K562 (cell line): ENCODE results near the gene FBXO36. TPM values are rescaled to one million over a fixed set of nuclear protein-coding genes. Genes with fewer than 3 reads are reported as not detected.

Experiments used
- ATAC-seq: fragments of 200-7000 bp; cut with Tn5 transposase; 3 replicates; pipeline ENCODE4 v1.9.1; 2020; ENCODE audit warnings: moderate library complexity
- BruUV-seq: library from RNA; stranded (reverse); fragments of 400-500 nt; replicated peaks from 2 replicates; lab custom pipeline; 2021; lab: Mats Ljungman, UMichigan
- CTCF ChIA-PET: fragments of 300-600 bp; formaldehyde crosslinking; extraction: SDS; loops from one replicate; lab custom pipeline; 2021; ENCODE audit warnings: low intra/inter-chr PET ratio; lab: Yijun Ruan, JAX
- POLR2A ChIA-PET: fragments of 300-600, 350-650 bp; sonication (Branson Sonifier 250); formaldehyde crosslinking; extraction: SDS; loops from one replicate; lab custom pipeline; 2021; ENCODE audit warnings: antibody characterized with exemption, inconsistent platforms; lab: Yijun Ruan, JAX
- DNase-seq, 4 experiments: peaks; one replicate each; pipeline versions ENCODE4 v3.0.0 to v3.0.0-alpha.2; 2011 to 2018; ENCODE audit warnings: low spot score in 3 of 4, mixed read lengths in 3 of 4; ENCODE audit errors: extremely low read depth in 1 of 4
- FAIRE-seq: peaks from 2 replicates; lab custom pipeline; 2011; peaks lifted over from hg19 to GRCh38; lab: Jason Lieb, UNC
- H2AFZ ChIP-seq: 2 replicates; pipeline ENCODE4 v1.6.0; 2011; ENCODE audit warnings: low read depth, low read length, control low read depth, inconsistent platforms
- H3K27ac ChIP-seq: fragments of 200-600 bp; 3 replicates; pipeline ENCODE4 v1.8.0; 2011; ENCODE audit warnings: low read depth, mild to moderate bottlenecking, control low read depth, inconsistent platforms, low read length, moderate library complexity, mixed read lengths; ENCODE audit errors: extremely low read depth
- H3K27me3 ChIP-seq, 2 experiments: fragments of 300-600 bp in 1 of 2; 2 replicates in 1 of 2; 3 replicates in 1 of 2; pipeline versions ENCODE4 v1.6.0 to v1.8.0; 2011; ENCODE audit warnings: inconsistent platforms in 2 of 2, low read length in 2 of 2, mild to moderate bottlenecking in 1 of 2, mixed read lengths in 1 of 2, moderate library complexity in 1 of 2; ENCODE audit not compliant: control insufficient read depth in 2 of 2, insufficient read depth in 2 of 2
- H3K36me3 ChIP-seq: fragments of 300-600 bp; 3 replicates; pipeline ENCODE4 v1.8.0; 2011; ENCODE audit warnings: mild to moderate bottlenecking, low read length, inconsistent platforms; ENCODE audit not compliant: control insufficient read depth, insufficient read depth
- H3K4me1 ChIP-seq, 2 experiments: fragments of 200-600 bp in 1 of 2; replicated peaks in 1 of 2; 2 replicates in 1 of 2; 3 replicates in 1 of 2; pipeline versions ENCODE4 v1.5.1 to v1.8.0; 2011; ENCODE audit warnings: inconsistent platforms in 2 of 2, low read length in 2 of 2, mild to moderate bottlenecking in 1 of 2, mixed read lengths in 1 of 2, moderate library complexity in 1 of 2; ENCODE audit not compliant: control insufficient read depth in 2 of 2, insufficient read depth in 2 of 2
- H3K4me2 ChIP-seq: 2 replicates; pipeline ENCODE4 v1.6.1; 2011; ENCODE audit warnings: low read length, control low read depth, inconsistent platforms, mixed read lengths; ENCODE audit not compliant: insufficient read depth
- H3K4me3 ChIP-seq: fragments of 200-600 bp; sonication (generic), shearing (Covaris generic); 2 replicates; pipeline ENCODE4 v1.5.1; 2016; ENCODE audit warnings: control low read depth, inconsistent platforms
- H3K79me2 ChIP-seq: fragments of 200-600 bp; 3 replicates; pipeline ENCODE4 v1.8.0; 2011; ENCODE audit warnings: low read length, inconsistent platforms; ENCODE audit not compliant: control insufficient read depth, insufficient read depth
- H3K9ac ChIP-seq, 2 experiments: 2 replicates each; pipeline versions ENCODE4 v1.6.0 to v1.6.1; 2011; ENCODE audit warnings: low read depth in 2 of 2, low read length in 2 of 2, control low read depth in 1 of 2, inconsistent platforms in 1 of 2, mild to moderate bottlenecking in 1 of 2, mixed read lengths in 1 of 2; ENCODE audit not compliant: insufficient read depth in 1 of 2
- H3K9me1 ChIP-seq: one replicate; pipeline ENCODE4 v1.6.0; 2011; ENCODE audit warnings: inconsistent platforms, mild to moderate bottlenecking, low read length, moderate library complexity; ENCODE audit not compliant: control insufficient read depth, insufficient read depth
- H3K9me3 ChIP-seq: replicated peaks from 2 replicates; pipeline ENCODE4 v1.5.1; 2011; ENCODE audit warnings: low read depth, low read length, inconsistent platforms; ENCODE audit not compliant: control insufficient read depth, insufficient read depth
- H4K20me1 ChIP-seq: replicated peaks from 2 replicates; pipeline ENCODE4 v1.6.1; 2011; ENCODE audit warnings: low read length, inconsistent platforms, mixed read lengths; ENCODE audit not compliant: control insufficient read depth, insufficient read depth
- CCNT2 ChIP-seq: IDR thresholded peaks from 2 replicates; pipeline ENCODE4 v1.6.1; 2011; ENCODE audit warnings: borderline replicate concordance, low read depth, mild to moderate bottlenecking, moderate library complexity, mixed read lengths, low read length; ENCODE audit not compliant: insufficient read length; ENCODE audit errors: extremely low read depth
- FOXJ3 ChIP-seq: sonication (generic); formaldehyde crosslinking; IDR thresholded peaks from 2 replicates; pipeline ENCODE4 v1.4.0; 2020; ENCODE audit warnings: mild to moderate bottlenecking, missing genetic modification reagents
- NKRF ChIP-seq: fragments of 450-650 bp; IDR thresholded peaks from 2 replicates; pipeline ENCODE4 v1.6.1; 2016; ENCODE audit warnings: borderline replicate concordance
- PKNOX1 ChIP-seq: fragments of 450-650 bp; IDR thresholded peaks from 2 replicates; pipeline ENCODE4 v1.6.1; 2016
- RBM34 ChIP-seq: fragments of 200-400 bp; formaldehyde crosslinking; IDR thresholded peaks from 2 replicates; pipeline ENCODE4 v1.6.1; 2018; ENCODE audit warnings: low read length, borderline replicate concordance; ENCODE audit not compliant: insufficient read depth
- TCF7L2 ChIP-seq: fragments of 150-350 bp; IDR thresholded peaks from 2 replicates; pipeline ENCODE4 v1.6.1; 2016; ENCODE audit warnings: low read depth, mild to moderate bottlenecking, low read length, moderate library complexity
- TEAD1 ChIP-seq, 2 experiments: fragments of 450-650 bp in 1 of 2; sonication (generic) in 1 of 2; formaldehyde crosslinking; IDR thresholded peaks; 2 replicates each; pipeline versions ENCODE4 v1.4.0 to v1.8.0; 2020 to 2022; ENCODE audit warnings: mild to moderate bottlenecking in 2 of 2, missing genetic modification reagents in 1 of 2
- TFAP4 ChIP-seq: sonication (generic); formaldehyde crosslinking; IDR thresholded peaks from 2 replicates; pipeline ENCODE4 v1.8.0; 2022; ENCODE audit warnings: missing genetic modification reagents, mild to moderate bottlenecking, moderate library complexity, borderline replicate concordance
- THAP7 ChIP-seq: fragments of 250-450 bp; sonication (Bioruptor Pico); IDR thresholded peaks from 2 replicates; pipeline ENCODE4 v1.5.0; 2021
- ZNF583 ChIP-seq: fragments of 250-450 bp; sonication (Bioruptor Pico); IDR thresholded peaks from 2 replicates; pipeline ENCODE4 v1.4.0; 2020
- WGBS: fragments of 100-300 bp; shearing (Covaris generic); methylation state at CpG from one replicate; pipeline ENCODE4 v1.1.6; 2016; ENCODE audit warnings: low coverage, mixed read lengths; ENCODE audit not compliant: insufficient coverage; ENCODE audit errors: missing lambda C conversion rate; 5-methylcytosine and 5-hydroxymethylcytosine counted together
- in situ Hi-C: fragments of 300-500 bp; cut with MboI; formaldehyde crosslinking; loops from 4 replicates; pipeline ENCODE4 v1.15.0; 2018; ENCODE audit warnings: inconsistent platforms, mixed read lengths
- intact Hi-C: fragments of 100-400 bp; cut with micrococcal nuclease; formaldehyde crosslinking; loops from 2 replicates; pipeline ENCODE4 v1.14.2; 2022
- polyA plus RNA-seq, 8 experiments: library from polyadenylated mRNA; depleted of rRNA in 4 of 8; stranded (reverse) in 5 of 8; unstranded in 3 of 8; fragments of >200 nt; fragmentation: Nextera tagmentation in 2 of 8; fragmentation: Illumina TruSeq in 1 of 8; extraction: Ambion mirVana in 2 of 8; extraction: Trizol in 1 of 8; gene quantifications; 2 replicates each; pipeline versions ENCODE4 v1.2.1 to v1.2.3, GENCODE V29; 2011 to 2014; ENCODE audit warnings: inconsistent platforms in 1 of 8, missing spikeins in 1 of 8
- total RNA-seq, 7 experiments: library from RNA; depleted of rRNA in 6 of 7; stranded (reverse); fragments of >200 nt in 6 of 7; fragmentation: Illumina TruSeq in 2 of 7; extraction: Trizol in 2 of 7; gene quantifications; 2 replicates each; pipeline versions ENCODE4 v1.2.1 to v1.2.3, GENCODE V29; 2011 to 2021; ENCODE audit warnings: low replicate concordance in 1 of 7

The FBXO36 gene
- total and polyA plus RNA-seq, 9 of the 15 experiments (the other 6 are each of a cell fraction or from before 2014, with no cell fraction given): 0.40 to 0.91 (median 0.58) TPM

GRCh38 chr2:230052299-230052698, 130.0 kb downstream of the FBXO36 start:
- H3K79me2 ChIP-seq: no peaks in the 10 kb centered on the region
- ATAC-seq (no peak), DNase-seq (no peak)
- no peak overlapping the region for H2AFZ ChIP-seq
- no peak for TF ChIP-seq RBM34
- TF ChIP-seq CCNT2: no peak
- TF ChIP-seq ZNF583 (CRISPR knock-in tag): no peak
- no peak for TF ChIP-seq PKNOX1
- no peak for TF ChIP-seq TEAD1 (CRISPR knock-in tag; IDR thresholded peaks at IDR 0.05)
- no peak for TF ChIP-seq NKRF
- TF ChIP-seq TCF7L2: no peak
- TF ChIP-seq THAP7: no peak
- TF ChIP-seq FOXJ3 (CRISPR knock-in tag): no peak
- TF ChIP-seq TFAP4 (CRISPR knock-in tag): no peak
- TF ChIP-seq, all 486 proteins: peak for 0
- H3K9me1 ChIP-seq: no peaks in the 10 kb centered on the region
- 20% methylated on average over 2 of the region's 2 CpGs for WGBS
- H3K4me2 ChIP-seq: no peak overlapping the region
- no peak overlapping the region for H3K9ac ChIP-seq
- H3K9me3 ChIP-seq: no peaks in the 10 kb centered on the region
- no TSS peak for BruUV-seq
- H3K27ac ChIP-seq: no peak overlapping the region
- FAIRE-seq: no peak
- in situ Hi-C loops (no loop called here), intact Hi-C loops (no loop called here)
- no peak overlapping the region for H3K4me3 ChIP-seq
- no peaks in the 10 kb centered on the region; a peak in 1 of 5 replicates for H3K4me1 ChIP-seq
- peaks cover 0 to 1% of the 10 kb centered on the region in 2 experiments; a peak in 1 of 5 replicates for H3K27me3 ChIP-seq
- no peaks in the 10 kb centered on the region for H3K36me3 ChIP-seq
- POLR2A ChIA-PET: no interaction called here
- no peaks in the 10 kb centered on the region for H4K20me1 ChIP-seq
- CTCF ChIA-PET: no interaction called here
